Erythroblast (primary cell): Measurements from ENCODE around the gene ARMH4.

Experiments used
- DNase-seq, 2 experiments: peaks; one replicate each; lab custom pipeline; 2025; lab: John Stamatoyannopoulos, UW
- GATA1 ChIP-seq: IDR thresholded peaks from 2 replicates; pipeline ENCODE4 v1.6.1; 2011; ENCODE audit warnings: low read depth, mild to moderate bottlenecking, control low read depth, low read length, moderate library complexity
- POLR2A ChIP-seq: IDR thresholded peaks from 2 replicates; pipeline ENCODE4 v1.6.1; 2011; ENCODE audit warnings: mild to moderate bottlenecking, low read length

Gene ARMH4

GRCh38 chr14:57962325-57963035, 189.5 kb downstream of the ARMH4 start:
- no peak for DNase-seq
- TF ChIP-seq GATA1 = no peak
- no peak for TF ChIP-seq POLR2A

- DNase-seq = no peak
- no peak for TF ChIP-seq POLR2A
- no peak for TF ChIP-seq GATA1
Measured at GRCh38 chr14:57961786-57962060, 190.3 kb downstream of the ARMH4 start.

GRCh38 chr14:57960946-57961785, 190.8 kb downstream of the ARMH4 start:
- TF ChIP-seq GATA1 (no peak), POLR2A (no peak)

GRCh38 chr14:57957441-57957840, 194.6 kb downstream of the ARMH4 start:
- DNase-seq = no peak
- TF ChIP-seq GATA1 (no peak), POLR2A (no peak)

More at GRCh38 chr14:57960946-57961785, 190.8 kb downstream of the ARMH4 start:
- no peak for DNase-seq
